Tibial nerve (tissue), 4 donors: ENCODE data around the gene ACVR1.

Experiments
- EP300 ChIP-seq, 2 donors: sonication (generic); formaldehyde crosslinking; IDR thresholded peaks; one replicate each; pipeline ENCODE4 v1.6.1; 2017; ENCODE audit warnings: antibody characterized with exemption in 2 of 2, mild to moderate bottlenecking in 1 of 2
- TF ChIP-seq, protein P1 (sequence below), 5 experiments: fragments of 200-600 bp in 3 of 5; fragments of 450-650 bp in 2 of 5; sonication (generic) in 3 of 5; IDR thresholded peaks; one replicate each; pipeline ENCODE4 v1.5.1; 2016 to 2019; ENCODE audit warnings: antibody characterized with exemption in 5 of 5, mild to moderate bottlenecking in 3 of 5, moderate library complexity in 2 of 5

DNA sequence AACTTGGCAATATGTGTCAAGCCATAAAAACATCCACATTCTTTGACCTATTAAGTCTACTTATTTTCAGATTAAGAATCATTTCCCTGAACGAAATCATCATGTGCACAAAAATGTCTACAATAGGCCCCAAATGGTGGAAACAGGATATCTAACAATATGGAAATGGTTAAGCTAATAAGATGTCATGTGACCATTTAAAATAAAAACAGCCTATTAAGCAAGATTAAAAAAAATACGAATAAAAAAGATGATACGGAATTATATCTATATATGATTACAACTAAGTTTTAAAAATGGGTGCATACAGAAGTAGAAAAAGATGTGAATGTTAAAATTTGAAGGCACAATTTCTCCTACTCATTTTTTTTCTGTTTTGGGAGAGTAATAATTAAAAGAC lies 128.8 kb downstream of the ACVR1 start:
- TF ChIP-seq, protein P1, sequence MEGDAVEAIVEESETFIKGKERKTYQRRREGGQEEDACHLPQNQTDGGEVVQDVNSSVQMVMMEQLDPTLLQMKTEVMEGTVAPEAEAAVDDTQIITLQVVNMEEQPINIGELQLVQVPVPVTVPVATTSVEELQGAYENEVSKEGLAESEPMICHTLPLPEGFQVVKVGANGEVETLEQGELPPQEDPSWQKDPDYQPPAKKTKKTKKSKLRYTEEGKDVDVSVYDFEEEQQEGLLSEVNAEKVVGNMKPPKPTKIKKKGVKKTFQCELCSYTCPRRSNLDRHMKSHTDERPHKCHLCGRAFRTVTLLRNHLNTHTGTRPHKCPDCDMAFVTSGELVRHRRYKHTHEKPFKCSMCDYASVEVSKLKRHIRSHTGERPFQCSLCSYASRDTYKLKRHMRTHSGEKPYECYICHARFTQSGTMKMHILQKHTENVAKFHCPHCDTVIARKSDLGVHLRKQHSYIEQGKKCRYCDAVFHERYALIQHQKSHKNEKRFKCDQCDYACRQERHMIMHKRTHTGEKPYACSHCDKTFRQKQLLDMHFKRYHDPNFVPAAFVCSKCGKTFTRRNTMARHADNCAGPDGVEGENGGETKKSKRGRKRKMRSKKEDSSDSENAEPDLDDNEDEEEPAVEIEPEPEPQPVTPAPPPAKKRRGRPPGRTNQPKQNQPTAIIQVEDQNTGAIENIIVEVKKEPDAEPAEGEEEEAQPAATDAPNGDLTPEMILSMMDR (IDR thresholded peaks at IDR 0.05): no peak
- TF ChIP-seq EP300 (IDR thresholded peaks at IDR 0.05): no peak
